Activated T-helper 2 cell treated with anti-CD3 and anti-CD28 coated beads, Interferon-gamma antibody, Interleukin-2, Interleukin-4, amounts not matched to agents 10 μg/mL and 5 μg/mL and 100 μg/mL, durations not matched to agents 14 hours and 24 hours and 36 hours (primary cell): Measurements from ENCODE around the gene HS1BP3. TPM values are rescaled to one million over a fixed set of nuclear protein-coding genes. Genes with fewer than 3 reads are reported as not detected.

Experiments
- DNase-seq: peaks from one replicate; pipeline ENCODE4 v3.0.0; 2021; ENCODE audit warnings: low spot score
- H3K27ac Mint-ChIP-seq: one replicate; pipeline ENCODE4 v1.8.0; 2021; ENCODE audit warnings: mixed read lengths
- H3K27me3 Mint-ChIP-seq: one replicate; pipeline ENCODE4 v1.8.0; 2021; ENCODE audit warnings: low read depth, mixed read lengths
- H3K36me3 Mint-ChIP-seq: one replicate; pipeline ENCODE4 v1.8.0; 2021; ENCODE audit warnings: low read depth, mixed read lengths
- H3K4me1 Mint-ChIP-seq: one replicate; pipeline ENCODE4 v1.8.0; 2021; ENCODE audit warnings: low read depth, mixed read lengths
- H3K4me3 Mint-ChIP-seq: one replicate; pipeline ENCODE4 v1.8.0; 2021; ENCODE audit warnings: low read depth, mild to moderate bottlenecking, moderate library complexity, mixed read lengths
- H3K9me3 Mint-ChIP-seq: one replicate; pipeline ENCODE4 v1.8.0; 2021; ENCODE audit warnings: mixed read lengths
- intact Hi-C: fragments of 100-400 bp; cut with micrococcal nuclease; formaldehyde crosslinking; loops from one replicate; pipeline ENCODE4 v1.15.1; 2023
- total RNA-seq: library from RNA; stranded (reverse); gene quantifications from 2 replicates; pipeline ENCODE4 v1.2.3, GENCODE V29; 2022

HS1BP3 gene, protein sequence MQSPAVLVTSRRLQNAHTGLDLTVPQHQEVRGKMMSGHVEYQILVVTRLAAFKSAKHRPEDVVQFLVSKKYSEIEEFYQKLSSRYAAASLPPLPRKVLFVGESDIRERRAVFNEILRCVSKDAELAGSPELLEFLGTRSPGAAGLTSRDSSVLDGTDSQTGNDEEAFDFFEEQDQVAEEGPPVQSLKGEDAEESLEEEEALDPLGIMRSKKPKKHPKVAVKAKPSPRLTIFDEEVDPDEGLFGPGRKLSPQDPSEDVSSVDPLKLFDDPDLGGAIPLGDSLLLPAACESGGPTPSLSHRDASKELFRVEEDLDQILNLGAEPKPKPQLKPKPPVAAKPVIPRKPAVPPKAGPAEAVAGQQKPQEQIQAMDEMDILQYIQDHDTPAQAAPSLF
- 11.5 and 11.9 TPM in 2 replicates for total RNA-seq

DNA sequence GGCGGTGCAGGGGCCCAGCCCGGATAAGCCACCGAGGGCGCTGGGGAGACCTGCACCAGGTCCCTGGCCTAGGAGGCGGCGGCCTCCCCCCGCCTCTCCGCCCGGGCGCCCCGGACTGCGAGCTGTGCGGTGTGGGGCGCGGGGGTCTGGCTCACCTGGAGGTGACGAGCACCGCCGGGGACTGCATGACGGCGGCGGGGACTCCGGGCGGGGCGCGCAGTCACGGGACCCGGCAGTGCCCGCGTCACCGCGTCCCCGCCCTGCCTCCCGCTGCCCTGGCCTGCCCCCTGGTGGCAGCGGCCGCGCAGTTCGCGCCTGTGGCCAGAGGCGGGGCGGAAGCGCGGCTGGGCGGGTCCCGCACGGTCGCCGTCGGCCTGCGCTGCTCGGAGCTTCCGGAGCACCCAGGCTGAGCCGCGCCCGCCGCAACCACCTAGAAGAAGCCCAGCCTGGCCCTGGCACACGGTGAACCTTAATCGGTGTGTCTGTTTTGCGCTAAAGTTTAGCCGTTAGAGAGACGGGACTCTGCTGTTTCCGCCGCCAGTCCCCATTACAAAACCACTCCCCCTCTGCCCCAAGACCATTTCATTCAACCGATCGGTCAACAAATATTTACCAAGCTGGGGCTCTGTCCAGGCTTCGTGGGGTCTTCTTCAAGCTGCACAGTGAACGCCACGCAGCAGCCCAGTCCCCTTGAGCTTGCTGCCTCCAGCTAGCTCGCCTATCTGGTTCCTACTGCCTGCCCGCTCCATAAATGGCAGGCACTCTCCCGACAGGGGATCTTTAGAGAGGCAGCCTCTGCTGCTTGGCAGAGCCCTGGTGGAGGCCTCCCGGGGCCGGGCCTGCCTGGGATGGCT, at the start of gene HS1BP3:
Gene HS1BP3, minus strand, starts transcription at position 222 of the 854 bp plus-strand sequence. Its CDS starts 35 bp downstream, at position 187.
- H3K27ac Mint-ChIP-seq = peak within 1 kb of the TSS; percentile 85
- peak within 1 kb of the TSS; percentile 87 for H3K4me3 Mint-ChIP-seq
- peaks cover 10% of the 10 kb centered on the region for H3K27me3 Mint-ChIP-seq
- H3K9me3 Mint-ChIP-seq = no peaks in the 10 kb centered on the region
- peaks cover 15% of the 10 kb centered on the region for H3K4me1 Mint-ChIP-seq
- peak; percentile 88 for DNase-seq
- H3K36me3 Mint-ChIP-seq = no peaks in the 10 kb centered on the region
- intact Hi-C loops = loop anchor here (1.0 to 5.0 kb wide), 5 partner anchors 171 to 749 kb away; partner anchors contain the start of genes LAPTM4A, LDAH, PUM2 and RHOB

DNA sequence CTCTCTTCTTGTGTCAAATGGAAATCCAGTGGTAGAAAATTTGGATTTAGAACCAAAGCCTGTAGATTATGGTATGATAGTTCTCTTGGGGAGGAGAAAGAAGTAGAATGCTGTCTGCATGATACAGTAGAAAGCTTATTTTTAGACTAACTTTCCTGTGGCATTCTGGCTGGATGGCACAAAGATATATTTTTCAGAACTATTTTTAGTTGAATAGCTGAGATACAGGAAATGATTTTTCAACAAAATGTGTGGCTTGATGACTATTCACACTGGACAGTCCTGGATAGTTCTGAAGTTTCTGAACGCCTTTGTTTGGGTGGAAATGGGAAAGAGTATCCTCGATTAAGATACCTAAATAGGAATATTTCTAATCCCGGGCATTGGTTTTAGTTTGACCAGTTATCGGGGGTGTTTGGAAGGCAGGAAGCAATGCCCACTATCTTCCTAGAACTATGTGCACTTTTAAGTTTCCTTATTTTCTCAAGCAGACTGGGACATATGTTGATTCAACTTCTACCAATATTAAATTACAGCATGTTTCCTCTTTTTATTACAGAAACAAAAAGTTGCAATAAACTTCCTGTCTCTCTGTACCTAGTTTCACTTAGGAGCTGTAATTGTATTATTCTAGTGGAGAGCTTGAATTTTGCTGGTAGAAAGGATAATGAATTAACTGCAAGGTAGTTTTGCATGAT, 48.2 kb upstream of the HS1BP3 start:
- peaks cover 10% of the 10 kb centered on the region for H3K4me1 Mint-ChIP-seq
- H3K36me3 Mint-ChIP-seq = peaks cover 6% of the 10 kb centered on the region
- no peak overlapping the region for H3K4me3 Mint-ChIP-seq
- intact Hi-C loops = no loop called here
- no peaks in the 10 kb centered on the region for H3K9me3 Mint-ChIP-seq
- H3K27me3 Mint-ChIP-seq = no peaks in the 10 kb centered on the region
- no peak for DNase-seq
- no peak overlapping the region for H3K27ac Mint-ChIP-seq

DNA sequence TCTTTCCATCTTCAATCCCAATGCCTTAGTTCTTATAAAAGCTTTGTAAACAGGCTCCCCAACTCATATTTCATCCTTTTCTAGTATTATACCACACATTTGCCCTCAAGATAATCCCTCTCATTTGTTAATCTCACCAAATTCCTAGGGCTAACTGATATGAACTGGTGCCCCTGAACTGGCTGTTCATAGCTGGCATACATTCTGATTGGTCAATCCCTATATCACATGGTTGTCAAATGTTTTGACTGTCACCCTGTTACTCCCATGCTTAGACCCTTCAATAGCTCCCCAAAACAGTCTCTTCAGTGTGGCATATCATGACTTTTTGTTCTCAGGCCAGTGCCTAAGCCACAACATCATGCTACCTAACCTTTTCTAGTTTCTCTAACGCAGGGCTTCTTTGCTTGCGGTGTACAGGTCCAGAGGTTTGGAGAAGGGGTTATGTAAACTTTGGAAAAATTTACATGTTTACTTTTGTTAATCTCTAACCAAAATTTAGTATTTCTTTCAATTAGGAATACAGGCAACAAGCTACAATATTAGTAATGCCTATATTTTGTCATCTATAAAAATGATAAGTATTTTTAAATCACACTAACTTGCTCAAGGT, 46.5 kb upstream of the HS1BP3 start:
- Mint-ChIP-seq H3K4me1 (peaks cover 10% of the 10 kb centered on the region), H3K36me3 (peaks cover 6% of the 10 kb centered on the region), H3K27me3 (no peaks in the 10 kb centered on the region), H3K27ac (no peak overlapping the region), H3K9me3 (no peaks in the 10 kb centered on the region), H3K4me3 (no peak overlapping the region)
- intact Hi-C loops = no loop called here
- no peak for DNase-seq

DNA sequence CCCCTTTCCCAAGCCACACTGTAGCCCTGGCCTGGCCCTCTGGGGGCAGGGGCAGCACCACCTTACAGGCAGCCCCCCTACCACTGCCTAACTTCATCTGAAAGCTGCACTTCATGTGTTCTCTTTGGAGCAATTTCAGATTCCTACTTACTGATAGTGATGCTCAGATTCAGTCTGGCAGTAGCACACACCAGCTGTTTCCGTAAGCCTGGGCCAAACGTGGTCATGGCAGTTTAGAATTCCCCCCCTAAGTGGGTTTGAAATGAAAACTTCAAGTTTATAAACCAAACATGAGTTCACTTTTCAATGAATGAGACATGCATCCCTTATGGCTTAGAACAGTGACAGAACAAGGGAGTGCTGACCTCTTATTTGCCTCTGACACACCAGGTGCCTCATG, 45.5 kb upstream of the HS1BP3 start:
- no peak overlapping the region for H3K27ac Mint-ChIP-seq
- intact Hi-C loops = no loop called here
- H3K27me3 Mint-ChIP-seq = no peaks in the 10 kb centered on the region
- H3K4me3 Mint-ChIP-seq = no peak overlapping the region
- peaks cover 5% of the 10 kb centered on the region for H3K36me3 Mint-ChIP-seq
- DNase-seq = no peak
- H3K4me1 Mint-ChIP-seq = peaks cover 10% of the 10 kb centered on the region
- H3K9me3 Mint-ChIP-seq = no peaks in the 10 kb centered on the region

DNA sequence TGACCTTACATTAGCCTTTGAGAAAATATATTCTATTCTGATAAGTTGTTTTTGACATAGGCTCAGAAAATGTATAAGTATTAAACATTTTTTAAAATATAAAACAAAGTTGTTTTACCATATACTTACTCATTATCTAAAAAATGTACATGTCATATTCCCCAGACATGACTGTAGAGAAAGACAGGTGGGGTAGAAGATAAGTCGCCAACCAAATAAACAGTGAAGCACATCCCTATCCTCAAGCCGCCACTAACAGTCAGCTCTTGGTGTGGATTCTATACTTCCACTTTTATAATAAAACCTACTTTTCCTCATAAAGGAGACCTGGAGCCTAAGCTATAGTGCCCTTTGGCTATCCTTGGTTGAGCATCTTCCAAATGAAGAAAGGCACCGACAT, 42.4 kb upstream of the HS1BP3 start:
- H3K27me3 Mint-ChIP-seq = no peaks in the 10 kb centered on the region
- H3K4me3 Mint-ChIP-seq = no peak overlapping the region
- H3K4me1 Mint-ChIP-seq = no peaks in the 10 kb centered on the region
- no peak overlapping the region for H3K27ac Mint-ChIP-seq
- intact Hi-C loops = no loop called here
- peaks cover 12% of the 10 kb centered on the region for H3K36me3 Mint-ChIP-seq
- no peak for DNase-seq
- H3K9me3 Mint-ChIP-seq = no peaks in the 10 kb centered on the region

DNA sequence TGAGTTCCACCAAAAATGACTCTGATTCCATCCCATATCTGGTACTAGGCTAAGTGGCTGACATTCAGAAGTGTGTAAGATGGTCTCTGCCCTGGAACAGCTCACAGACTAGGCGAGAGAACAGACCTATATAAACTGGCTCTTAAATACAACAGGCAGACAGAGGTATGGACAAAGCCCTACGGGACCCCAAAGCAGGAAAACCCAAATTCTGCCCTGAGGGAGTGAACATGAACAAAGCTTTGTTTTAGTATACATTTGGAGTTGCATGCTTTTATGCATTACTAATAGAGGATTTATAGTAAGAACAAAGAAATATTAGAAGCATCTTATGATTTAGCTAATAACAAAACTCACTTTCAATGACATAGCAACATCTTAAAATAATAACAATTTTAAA, 41.2 kb upstream of the HS1BP3 start:
- Mint-ChIP-seq H3K27me3 (no peaks in the 10 kb centered on the region), H3K9me3 (no peaks in the 10 kb centered on the region), H3K4me3 (no peak overlapping the region), H3K36me3 (peaks cover 19% of the 10 kb centered on the region), H3K4me1 (no peaks in the 10 kb centered on the region), H3K27ac (no peak overlapping the region)
- intact Hi-C loops = no loop called here
- no peak for DNase-seq

DNA sequence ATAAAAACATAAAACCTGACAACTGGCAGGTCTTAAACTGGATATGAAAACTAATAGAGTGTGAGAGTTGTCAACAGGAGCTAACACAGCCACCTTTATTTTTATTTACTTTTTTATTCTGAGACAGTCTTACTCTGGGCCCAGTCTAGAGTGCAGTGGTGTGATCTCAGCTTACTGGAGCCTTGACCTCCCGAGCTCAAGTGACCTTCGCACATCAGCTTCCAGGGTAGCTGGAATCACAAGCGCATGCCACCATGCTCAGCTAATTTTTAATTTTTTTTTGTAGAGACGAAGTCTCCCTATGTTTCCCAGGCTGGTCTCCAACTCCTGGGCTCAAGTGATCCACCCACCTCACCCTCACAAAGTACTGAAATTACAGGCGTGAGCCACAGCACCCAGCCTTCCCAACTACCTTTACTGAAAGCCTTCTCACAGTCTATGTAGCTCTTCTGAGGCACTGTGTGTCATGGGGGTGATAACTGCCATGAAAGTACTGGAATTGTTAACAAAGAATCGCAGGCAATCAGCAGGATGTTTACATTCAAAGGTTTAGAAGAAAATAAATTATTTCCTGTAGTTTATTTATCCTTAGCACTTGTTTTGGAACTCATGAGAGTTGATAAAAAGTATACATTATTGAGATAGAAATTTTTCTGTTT, 40.3 kb upstream of the HS1BP3 start:
- Mint-ChIP-seq H3K9me3 (no peaks in the 10 kb centered on the region), H3K4me3 (no peak overlapping the region), H3K27ac (no peak overlapping the region), H3K27me3 (no peaks in the 10 kb centered on the region), H3K36me3 (peaks cover 28% of the 10 kb centered on the region), H3K4me1 (no peaks in the 10 kb centered on the region)
- no peak for DNase-seq
- intact Hi-C loops = no loop called here

DNA sequence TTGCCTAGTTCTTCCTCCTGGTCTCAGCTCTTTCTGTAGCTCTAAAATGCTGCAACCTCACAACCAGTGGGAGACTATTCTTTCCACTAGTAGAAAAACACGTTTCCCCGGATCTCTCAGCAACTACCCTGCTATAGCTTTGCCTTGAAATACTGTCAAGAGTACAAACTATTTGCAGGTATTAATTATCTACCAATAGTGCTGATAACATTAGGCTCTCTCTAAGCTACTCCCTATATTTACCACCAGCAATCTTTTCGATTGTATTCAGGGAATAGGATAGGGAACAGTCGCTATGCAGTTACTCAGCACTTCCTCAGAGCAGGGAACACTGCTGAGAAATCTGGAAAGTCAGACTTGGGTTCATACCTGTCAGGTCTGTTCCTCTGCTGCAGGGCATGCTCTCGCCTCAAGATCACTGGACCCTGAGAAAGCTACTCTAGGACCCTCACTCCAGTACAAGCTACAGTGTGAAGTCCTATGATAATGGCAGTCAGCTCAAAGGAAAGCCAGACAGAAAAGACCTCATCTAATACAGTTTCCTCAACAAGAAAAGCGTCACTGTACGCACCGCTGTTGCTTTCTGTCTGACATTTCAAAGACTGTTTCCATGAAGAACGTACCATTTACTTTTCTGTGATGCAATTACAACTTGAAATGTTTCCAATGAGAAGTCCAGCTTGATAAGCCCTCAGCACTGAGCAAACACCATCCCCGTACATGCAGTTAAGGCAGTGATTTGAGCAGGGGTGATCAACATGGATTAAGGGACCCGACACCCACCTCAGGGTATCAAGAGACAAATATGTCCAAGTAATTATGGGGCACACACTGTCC, 38.7 kb upstream of the HS1BP3 start:
- no peak overlapping the region for H3K4me3 Mint-ChIP-seq
- H3K4me1 Mint-ChIP-seq = no peaks in the 10 kb centered on the region
- H3K9me3 Mint-ChIP-seq = no peaks in the 10 kb centered on the region
- H3K36me3 Mint-ChIP-seq = peaks cover 30% of the 10 kb centered on the region
- H3K27me3 Mint-ChIP-seq = no peaks in the 10 kb centered on the region
- no peak for DNase-seq
- H3K27ac Mint-ChIP-seq = no peak overlapping the region
- intact Hi-C loops = no loop called here

DNA sequence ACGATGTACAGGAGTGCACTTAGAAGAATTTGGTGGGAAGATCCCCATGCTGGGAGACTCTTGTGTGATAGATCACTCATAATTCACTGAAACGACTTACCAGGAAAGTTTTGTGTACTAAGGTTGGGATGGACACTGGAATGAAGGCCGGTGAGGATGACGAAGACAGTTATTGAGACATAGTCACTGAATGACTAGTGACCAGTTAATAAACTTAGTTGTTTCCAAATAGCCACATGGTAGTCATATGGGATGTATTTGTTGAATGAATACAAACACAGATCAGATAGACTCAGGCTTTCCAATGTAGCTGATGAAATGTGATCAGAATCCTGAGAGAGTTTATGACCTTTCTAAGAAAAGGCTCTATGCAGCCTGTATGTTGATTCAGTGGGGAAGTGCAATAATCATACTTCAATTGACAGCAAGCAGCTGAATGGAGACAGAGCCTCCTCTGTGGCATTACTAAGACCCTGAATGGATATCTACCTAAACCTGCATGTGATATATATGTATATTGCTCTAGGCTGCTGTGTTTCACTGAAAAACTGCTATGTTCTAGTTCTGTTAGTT, 36.4 kb upstream of the HS1BP3 start:
- Mint-ChIP-seq H3K27ac (no peak overlapping the region), H3K4me1 (peaks cover 3% of the 10 kb centered on the region), H3K27me3 (no peaks in the 10 kb centered on the region), H3K4me3 (no peak overlapping the region), H3K9me3 (no peaks in the 10 kb centered on the region), H3K36me3 (peaks cover 30% of the 10 kb centered on the region)
- intact Hi-C loops = no loop called here
- DNase-seq = no peak

DNA sequence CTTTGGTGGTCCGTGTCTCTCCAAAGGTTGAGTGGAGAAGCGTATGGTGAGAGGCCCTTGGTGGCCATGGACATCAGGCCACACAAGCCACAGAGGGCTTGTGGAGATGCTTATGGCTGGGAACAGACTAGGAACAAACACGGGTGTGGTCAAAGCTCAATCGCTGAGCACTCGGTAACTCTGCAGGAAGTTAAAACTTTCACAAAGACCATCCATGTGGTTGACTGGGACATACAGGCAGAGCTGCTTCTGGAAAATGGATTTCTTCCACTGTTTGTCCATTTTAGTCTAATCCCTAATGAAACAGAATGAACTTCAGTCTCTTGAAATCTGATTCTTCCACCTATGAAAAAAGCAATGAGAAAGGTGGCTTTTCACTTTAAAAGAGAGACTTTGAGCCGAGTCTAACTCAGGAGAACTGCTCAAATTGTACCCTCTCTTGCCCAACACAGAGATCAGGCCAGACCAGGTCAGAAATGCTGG, 33.7 kb upstream of the HS1BP3 start:
- H3K4me1 Mint-ChIP-seq = peaks cover 4% of the 10 kb centered on the region
- no peak overlapping the region for H3K27ac Mint-ChIP-seq
- no peak overlapping the region for H3K4me3 Mint-ChIP-seq
- H3K36me3 Mint-ChIP-seq = peaks cover 30% of the 10 kb centered on the region
- no peaks in the 10 kb centered on the region for H3K27me3 Mint-ChIP-seq
- no peaks in the 10 kb centered on the region for H3K9me3 Mint-ChIP-seq
- intact Hi-C loops = loop anchor here (5.0 kb wide), 1 partner anchor 278 kb away; no protein-coding TSS in a partner anchor
- DNase-seq = no peak
